ENCODE measurements around the gene UQCR11.

The UQCR11 gene

DNA sequence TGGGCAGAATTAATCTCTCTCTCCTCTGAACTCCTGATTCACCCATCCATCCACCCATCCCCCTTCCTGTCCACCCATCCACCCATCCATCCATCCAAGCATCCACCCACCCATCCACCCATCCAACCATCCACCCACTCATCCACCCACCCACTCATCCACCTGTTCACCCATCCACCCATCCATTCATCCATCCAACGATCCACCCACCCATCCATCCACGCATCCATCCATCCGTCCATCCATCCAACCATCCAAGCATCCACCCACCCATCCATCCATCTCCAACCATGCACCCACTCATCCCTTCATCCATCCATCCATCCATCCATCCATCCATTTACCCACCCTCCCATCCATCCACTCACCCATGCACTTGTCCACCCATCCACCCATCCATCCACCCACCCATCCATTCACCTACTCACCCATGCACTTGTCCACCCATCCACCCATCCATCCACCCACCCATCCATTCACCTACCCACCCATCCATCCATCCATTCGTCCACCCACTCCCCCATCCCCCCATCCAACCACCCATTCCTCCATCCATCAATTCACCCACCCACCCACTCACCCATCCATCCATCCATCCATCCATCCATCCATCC, 55.8 kb downstream of the UQCR11 start:
- no peak overlapping the region for H3K4me3 ChIP-seq (ENCODE audit: low read depth, low read length)
- TF ChIP-seq, protein P1, sequence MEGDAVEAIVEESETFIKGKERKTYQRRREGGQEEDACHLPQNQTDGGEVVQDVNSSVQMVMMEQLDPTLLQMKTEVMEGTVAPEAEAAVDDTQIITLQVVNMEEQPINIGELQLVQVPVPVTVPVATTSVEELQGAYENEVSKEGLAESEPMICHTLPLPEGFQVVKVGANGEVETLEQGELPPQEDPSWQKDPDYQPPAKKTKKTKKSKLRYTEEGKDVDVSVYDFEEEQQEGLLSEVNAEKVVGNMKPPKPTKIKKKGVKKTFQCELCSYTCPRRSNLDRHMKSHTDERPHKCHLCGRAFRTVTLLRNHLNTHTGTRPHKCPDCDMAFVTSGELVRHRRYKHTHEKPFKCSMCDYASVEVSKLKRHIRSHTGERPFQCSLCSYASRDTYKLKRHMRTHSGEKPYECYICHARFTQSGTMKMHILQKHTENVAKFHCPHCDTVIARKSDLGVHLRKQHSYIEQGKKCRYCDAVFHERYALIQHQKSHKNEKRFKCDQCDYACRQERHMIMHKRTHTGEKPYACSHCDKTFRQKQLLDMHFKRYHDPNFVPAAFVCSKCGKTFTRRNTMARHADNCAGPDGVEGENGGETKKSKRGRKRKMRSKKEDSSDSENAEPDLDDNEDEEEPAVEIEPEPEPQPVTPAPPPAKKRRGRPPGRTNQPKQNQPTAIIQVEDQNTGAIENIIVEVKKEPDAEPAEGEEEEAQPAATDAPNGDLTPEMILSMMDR (conservative IDR thresholded peaks at IDR 0.05; ENCODE audit: low read depth, low read length): no peak
- no peak for DNase-seq (ENCODE audit: low read depth)

Data from choroid plexus epithelial cell (primary cell).